HG03457 (cell line): ENCODE results near the gene CHAF1A.

Experiments
- ATAC-seq: cut with Tn5 transposase; IDR thresholded peaks from one replicate; pipeline ENCODE4 v1.9.1; 2021; ENCODE audit warnings: moderate number of reproducible peaks; ENCODE audit not compliant: unreplicated experiment

CHAF1A gene

DNA sequence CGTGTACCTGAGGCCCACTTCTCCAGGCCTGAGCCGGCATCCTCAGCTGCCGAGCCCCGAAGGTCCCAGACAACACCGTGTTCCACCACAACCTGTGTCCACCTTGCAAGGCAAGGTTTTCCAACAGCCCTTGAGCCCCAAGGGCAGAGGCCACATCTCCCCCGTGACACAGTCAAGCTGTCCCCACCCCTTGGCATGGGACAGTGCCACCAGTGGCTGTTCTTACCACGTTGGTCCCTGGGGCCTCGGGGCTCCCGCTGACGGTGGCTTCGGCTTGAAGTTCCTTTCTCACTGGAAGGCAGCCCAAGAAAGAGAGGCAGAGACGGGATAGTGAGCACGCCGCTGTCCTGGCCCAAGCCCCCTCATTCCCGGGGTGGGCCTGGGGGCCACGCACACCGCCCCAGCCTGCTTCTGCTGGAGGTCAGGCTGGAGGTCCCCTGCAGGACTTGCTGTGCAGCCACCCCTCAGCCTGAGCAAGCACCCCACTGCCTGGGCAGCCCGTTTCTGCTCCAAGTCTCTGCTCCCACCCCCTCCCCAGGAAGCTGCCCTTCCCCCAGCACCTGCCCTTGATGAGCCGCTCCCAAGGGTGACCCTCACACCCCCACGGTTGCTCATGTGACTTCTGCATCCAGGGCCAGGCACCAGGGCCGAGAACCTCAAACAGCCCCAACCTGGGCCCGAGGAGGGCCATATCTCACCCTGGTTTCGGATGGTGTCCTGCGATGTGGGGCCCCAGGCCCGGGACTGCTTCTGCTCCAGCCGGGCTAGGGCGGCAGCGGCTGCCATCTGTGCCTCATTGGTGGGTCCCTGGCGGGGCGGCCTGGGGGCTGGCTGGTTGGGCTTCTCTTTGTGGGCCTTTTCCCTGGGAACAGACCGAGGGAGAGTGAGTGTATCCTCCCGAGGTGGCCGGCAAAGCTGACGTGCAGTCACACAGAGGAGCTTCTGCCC, 51.1 kb downstream of the CHAF1A start:
- ATAC-seq = no peak

DNA sequence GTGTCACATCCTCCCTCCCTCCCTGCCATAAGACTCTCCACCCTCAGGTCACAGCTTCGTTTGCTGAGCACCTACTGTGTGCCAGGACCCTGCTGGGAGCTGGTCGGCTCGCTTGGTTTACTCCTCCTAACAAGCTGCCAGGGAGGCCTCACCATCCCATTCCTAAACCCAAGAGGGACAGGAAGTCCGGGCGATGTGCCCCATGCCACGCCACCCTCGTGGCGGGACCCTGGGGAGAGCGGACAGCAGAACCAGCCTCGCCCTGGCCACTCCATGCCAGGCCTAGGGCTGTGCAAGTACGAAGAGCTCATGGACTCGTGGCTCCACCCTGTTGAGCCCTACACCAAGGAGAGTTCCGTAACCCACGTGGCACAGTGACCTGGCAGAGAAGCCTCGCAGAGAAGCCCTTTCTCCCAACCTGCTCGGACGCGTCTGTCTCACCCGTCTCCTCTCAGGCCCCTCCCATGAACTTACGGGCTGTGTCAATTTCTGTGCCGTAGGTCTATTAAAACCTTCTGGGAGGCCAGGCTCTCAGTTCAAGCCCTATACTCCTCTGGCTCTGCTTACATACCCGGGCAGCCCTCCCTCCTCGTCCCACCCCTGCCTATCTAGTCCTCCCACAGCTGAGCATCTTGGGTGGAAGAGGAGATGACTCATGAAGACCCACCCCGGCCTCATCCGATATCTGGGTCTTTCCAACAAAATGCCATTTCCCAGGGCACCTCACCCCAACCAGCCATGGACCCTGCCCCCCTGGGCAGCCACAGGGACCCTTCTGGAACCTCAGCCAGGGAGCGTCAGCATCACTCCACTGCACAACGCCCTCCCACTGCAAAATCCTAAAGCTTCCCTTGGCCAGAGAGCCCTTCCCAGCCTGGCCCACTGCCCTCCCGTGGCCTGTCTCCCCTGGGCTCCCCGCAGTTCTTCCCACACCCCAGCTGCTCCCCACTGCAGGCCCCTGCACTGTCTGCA, 52.6 kb downstream of the CHAF1A start:
- no peak for ATAC-seq

DNA sequence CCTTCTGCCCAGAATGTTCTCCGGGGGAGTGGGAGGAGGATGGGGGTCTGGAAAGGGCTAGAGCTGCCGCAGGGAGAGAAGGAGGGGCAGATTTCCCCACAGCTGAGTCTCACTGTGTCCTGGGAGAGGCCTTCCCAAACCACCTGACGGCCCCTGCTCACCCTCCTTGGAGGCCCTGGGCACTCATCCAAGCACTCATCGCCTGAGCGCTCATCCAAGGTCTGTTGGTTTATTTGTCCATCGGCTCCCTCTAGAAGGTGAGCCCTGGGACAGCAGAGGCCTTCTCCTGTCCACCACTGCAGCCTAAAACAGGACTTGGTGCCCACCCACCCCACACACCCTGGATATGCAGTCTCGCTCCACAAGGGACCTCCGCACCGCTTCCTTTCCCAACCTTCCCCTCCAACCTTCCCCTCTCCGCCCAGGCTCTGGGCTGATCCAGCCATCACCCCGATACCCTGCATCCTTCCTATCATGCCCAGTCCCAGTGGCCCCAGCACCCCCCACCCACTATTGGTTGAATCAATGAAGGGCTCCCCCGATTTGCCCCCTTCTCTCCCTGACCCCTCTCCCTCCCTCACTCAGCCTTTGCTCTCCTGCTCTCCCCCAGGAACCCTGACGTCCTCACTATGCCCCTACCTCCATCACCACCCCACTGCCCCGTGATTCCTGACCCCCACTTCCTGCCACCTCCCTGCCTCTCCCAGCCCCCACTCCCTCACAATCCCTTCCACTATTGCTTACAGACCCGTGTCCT, 53.5 kb downstream of the CHAF1A start:
- no peak for ATAC-seq

DNA sequence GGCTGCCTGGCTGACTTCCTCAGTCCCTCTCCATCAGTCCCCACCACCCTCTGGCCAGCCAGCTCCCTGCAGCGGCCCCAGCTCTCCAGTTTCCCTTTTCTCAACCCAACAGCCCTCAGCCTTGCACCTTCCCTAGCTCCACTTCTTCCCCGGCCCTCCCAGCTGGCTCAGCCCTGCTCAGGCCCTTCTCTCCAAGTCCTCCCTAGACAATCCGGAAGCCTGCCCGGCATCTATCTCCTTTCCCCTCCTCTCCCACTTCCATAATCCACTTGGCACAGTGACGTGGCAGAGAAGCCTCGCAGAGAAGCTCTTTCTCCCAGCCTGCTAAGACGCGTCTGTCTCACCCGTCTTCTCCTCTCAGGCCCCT, 54.0 kb downstream of the CHAF1A start:
- ATAC-seq = no peak

DNA sequence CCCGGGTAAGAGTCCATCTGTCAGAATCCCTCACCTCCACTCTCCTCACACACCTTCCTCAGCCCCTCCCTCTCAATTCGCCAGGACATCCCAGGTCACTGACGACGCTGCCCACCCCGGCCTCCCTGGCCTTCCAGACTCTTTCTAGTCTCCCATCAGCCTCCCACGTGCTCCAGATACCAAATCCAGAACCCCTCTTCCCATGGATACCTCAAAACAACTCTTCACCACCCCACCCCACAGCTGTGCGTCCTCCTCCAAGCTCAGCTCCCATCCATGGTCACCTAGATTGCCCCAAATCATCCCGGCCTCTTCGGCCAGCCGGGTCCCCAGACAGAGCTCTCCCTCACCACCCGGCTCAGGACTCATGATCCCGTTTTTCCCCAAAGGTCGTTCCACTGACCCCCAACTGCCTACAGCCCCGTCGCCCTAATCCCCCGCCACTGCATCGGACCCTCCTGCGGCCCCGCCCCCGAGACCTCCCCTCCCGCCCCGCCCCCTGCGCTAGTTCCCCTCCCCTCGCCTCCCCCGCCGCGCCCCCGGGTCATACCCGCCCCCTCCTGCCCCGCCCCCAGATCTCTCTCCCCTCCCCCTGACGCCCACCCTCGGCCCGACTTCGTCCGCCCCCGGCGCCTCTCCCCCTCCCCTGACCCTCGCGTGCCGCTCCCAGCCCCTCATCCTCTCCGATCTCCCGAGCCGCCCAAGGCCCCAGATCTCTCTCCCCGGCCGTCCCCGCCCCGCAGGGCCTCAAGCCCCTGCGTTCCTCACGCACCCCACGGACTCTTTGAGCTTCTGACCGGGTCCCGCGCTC, 54.6 kb downstream of the CHAF1A start:
- peak; percentile 14 for ATAC-seq

DNA sequence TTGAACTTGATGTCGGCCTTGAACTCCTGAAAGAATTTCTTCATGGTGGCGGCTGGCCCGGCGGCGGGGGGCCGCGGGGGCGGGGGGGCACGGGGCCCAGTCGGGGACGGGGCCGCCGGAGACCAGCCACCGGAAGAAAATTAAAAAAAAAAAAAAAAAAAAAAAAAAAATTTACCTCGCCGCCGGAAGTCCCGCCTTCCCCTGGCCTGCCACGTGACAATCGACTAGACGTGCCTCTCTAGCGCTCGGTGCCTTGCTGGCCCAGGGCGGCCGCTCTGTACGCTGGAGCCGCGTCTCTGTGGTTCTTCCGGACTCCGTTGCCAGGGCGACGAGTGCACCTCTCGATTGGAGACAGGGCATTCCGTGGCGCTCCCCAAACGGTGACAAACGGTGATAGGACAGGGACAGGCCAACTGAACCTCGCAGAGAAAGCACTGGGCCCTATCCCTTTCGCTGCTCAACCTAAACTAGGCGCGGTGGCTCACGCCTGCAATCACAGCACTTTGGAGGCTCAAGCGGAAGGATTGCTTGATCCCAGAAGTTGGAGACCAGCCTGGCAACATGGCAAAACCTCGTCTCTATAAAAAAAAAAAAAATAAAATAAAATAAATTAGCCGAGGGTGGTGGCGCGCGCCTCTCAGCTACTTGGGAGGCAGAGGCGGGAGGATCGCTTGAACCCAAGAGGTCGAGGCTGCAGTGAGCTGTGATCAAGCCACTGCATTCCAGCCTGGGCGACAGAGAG, 55.4 kb downstream of the CHAF1A start, which contains the start of gene UBXN6:
UBXN6 (minus strand) TSS at position 141 of the 742 bp plus-strand sequence; CDS start at position 44, 97 bp downstream.
- ATAC-seq = peak; percentile 80

DNA sequence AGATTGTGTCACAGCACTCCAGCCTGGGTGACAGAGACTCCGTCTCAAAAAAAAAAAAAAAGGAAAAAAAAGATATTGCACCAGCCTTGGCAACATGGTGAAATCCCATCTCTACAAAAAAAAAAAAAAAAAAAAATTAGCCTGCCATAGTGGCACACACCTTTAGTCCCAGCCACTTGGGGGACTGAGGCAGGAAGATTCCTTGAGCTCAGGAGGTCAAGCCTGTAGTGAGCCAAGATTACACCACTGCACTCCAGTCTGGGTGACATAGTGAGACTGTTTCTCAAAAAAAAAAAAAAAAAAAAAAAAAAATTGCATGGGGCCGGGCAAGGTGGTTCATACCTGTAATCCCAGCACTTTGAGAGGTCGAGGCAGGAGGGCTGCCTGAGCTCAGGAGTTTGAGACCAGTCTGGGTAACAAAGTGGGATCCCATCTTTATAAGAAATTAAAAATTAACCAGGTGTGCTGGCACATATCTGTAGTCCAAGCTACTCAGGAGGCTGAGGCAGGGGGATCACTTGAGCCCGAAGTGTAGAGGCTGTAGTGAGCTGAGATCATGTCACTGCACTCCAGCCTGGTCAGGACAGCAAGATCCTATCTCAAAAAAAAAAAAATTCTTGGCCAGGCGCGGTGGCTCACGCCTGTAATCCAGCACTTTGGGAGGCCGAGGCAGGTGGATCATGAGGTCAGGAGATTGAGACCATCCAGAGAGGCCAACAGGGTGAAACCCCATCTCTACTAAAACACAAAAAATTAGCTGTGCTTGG, 62.6 kb downstream of the CHAF1A start:
- no peak for ATAC-seq

DNA sequence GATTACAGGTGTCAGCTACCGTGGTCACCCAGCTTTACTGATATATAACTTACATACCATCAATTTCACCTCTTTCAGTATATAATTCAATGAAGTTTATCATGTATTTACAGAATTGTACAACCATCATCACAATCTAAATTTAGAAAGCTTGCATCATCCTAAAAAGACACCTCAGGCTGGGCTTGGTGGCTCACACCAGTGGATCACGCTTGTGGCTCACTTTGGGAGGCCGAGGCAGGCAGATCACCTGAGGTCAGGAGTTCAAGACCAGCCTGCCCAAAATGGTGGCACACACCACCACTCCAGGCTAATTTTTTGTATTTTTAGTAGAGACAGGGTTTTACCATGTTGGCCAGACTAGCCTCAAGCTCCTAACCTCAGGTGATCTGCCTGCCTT, 65.4 kb downstream of the CHAF1A start:
- ATAC-seq = no peak

DNA sequence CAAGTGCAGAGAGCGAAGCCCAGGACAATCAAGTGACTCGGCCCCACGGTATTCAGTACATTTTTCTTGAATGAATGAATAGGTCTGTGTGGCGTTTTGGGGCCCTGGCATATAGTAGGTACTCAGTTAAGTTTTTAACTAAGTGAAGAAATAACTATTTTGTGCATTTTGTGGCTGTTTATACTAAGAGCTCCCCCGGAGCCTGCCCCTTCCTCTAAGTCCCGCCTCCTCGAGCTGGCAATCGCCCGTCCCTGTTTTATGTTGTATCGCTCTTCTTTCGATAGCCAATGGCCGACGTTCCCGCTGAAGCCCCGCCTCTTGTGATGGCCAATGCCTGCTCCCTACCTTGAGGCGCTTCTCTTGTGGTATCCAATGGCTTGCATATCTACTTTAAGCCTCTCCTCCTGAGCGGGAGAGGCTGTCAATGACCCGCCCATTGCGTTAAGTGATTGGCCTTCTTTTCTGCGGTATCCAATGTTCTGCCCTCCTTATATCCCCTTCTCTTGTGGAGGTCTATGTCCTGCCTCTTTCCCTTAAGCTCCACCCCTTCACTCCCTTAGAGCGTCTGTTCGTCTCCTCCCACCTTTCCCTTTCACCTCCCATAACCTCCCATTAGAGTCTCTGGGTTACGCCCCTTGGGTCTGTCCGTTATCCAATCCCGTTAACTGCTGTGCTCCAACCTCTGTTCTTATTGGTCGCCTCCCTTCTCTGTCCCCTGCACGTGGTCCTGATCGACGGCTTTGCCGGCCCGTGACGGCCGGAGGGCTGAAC, 69.1 kb downstream of the CHAF1A start:
- peak; percentile 69 for ATAC-seq

DNA sequence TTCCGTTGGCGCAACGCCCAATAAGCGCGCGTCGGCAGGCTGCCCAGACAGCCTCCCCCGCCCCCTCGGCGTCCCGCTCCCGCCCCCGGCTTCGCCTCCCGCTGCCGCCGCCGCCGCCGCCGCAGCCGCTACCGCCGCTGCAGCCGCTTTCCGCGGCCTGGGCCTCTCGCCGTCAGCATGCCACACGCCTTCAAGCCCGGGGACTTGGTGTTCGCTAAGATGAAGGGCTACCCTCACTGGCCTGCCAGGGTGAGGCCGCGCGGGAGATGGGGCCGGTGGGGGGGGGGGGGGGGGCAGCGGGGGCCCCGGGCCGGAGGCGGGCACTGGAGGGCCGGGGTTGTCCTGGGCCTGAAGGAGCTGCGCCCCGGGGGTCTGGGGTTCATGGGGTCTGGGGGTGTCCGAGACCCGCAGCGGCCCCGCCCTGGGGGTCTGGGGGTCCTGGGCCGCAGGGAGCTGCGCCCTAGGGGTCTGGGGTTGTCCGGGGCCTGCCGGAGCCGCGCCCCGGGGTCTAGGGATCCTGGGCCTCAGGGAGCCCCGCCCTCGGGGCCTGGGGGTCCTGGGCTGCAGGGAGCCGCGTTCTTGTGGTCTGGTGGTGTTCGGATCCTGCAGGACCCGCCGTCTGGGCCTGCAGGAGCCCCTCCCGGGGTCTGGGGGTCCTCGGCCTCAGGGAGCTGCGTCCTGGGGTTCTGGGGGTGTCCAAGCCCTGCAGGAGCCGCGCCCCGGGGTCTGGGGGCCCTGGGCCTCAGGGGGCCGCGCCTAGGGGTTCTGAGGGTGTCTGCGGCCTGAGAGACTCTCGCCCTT, 69.9 kb downstream of the CHAF1A start, which contains the start of gene HDGFL2:
HDGFL2 (plus strand) TSS at position 124 of the 801 bp plus-strand sequence; CDS start at position 178, 54 bp downstream.
- ATAC-seq = peak; percentile 8

DNA sequence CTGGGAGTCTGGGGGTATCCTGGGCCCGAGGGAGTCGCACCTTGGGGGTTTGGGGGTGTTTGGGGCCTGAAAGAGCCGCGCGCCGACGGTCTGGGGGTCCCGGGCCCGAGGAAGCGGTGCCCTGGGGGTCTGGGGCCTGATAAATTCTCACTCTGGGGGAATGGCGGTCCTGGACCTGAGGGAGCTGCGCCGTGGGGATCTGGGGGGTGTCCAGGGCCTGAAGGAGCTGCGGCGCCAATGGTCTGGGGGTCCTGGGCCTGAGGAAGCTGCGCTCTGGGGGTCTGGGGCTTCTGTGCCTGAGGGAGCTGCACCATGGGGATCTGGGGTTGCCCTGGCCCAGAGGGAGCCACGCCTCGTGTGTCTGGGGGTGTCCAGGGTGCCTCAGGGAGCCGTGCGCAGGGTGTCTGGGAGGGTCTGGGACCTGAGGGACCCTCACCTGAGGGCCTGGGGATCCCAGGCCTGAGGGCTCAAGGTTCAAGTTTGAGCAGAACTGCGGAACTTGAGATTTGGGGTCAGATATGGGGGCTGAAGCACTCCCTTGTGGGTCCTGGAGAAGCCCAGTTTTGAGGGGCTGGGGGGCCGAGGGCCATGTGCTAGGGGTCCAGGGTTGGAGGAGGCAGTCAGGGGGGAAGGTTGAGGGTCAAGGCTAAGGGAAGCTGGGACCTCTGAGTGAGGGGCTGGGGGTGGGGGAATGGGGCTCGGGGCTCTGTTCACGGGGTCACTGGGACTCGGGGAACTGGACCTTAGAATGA, 70.7 kb downstream of the CHAF1A start:
- no peak for ATAC-seq

DNA sequence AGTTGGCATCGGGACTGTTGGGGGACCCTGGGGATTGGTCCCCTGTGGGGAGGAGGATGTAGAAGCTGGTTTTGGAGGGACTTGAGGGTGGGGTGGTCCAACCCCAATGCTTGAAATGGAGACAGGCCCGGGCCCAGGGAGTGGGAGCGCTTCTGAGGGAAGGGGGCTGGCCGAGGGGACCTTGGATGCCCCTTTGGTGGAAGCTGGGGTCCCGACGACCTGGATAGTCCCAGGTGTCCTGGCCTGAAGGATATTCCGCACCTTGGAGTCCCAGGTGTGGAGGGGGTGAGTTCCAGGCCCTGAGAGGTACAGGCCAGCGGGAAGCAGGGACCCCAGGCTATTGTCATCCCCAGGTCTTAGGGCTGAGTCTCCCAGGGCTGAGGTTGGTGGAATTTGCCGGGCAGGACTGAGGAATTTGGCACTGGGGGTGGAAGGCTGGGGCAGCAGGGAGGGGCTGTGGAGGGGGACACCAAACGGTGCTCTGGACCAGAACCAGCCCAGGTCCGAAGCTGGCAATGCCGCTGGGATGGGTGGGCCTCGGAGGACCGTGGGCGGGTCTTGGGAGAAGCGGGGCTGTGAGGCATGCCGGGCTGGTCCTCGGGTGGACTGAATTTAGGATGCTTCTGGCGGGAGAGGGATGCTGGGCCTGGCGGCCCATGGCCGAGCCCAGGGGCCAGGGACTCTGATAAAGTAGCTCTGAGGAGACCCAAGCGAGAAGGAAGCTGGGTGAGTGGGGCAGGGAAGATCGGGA, 71.5 kb downstream of the CHAF1A start:
- ATAC-seq = no peak

DNA sequence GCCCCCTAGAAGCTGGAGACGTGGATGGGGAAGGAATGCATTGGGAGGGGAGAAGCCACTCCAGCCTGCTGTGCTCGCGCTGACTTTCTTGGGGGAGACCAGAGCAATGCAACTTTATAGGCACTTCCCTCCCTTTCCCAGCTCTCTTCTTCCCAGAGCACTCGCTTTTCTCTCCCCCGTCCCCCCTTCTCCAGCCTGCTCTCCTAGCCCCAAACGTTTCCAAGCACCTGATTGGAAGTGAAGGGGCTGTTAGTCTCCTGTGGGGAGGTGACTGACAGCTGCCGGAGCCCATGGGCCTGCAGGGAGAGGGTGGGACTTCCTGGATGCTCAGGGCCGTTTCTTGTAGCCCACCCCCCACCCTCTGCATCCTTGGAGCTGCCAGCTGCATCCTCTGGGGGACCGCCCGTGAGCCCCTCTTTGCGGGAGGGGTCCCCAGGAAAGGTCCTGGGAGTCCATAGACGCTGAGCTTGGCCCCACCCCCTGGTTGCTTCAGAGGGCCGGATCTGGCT, 72.1 kb downstream of the CHAF1A start:
- ATAC-seq = no peak

DNA sequence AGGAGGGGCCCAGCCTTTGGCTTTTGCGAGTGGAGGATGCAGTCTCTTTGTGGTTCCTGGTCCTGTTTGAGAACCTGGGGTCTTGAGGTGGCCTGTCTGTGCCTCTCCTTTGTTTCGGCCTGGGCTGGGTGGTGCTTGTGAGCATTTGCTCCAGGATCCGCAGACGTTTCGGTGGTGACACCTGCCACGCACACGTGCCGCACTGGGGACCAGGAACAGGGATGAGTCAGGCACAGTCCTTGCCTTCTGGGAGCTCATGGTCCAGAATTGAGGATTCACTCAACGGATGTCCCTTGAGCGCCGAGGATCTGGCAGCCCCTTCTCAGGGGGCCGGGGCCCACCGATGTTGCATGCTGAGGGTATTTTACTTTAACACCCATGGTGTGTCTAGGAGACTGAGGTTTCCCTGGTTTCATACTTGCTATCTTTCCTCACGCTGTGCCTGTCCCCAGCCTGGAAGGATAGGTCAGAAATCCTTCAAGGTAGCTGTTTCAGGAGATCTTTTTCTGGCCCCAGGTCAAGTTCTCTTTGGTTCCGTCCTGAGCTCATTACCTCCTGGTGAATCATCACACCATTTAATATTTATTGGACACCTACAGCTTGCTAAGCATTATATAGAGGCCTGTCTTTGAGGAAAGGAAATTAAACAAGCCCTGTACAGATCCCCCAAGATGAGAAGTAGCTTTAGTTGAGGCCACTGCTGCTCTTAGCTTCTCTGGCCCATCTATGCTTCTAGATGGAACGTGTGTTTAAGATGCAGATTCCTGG, 74.8 kb downstream of the CHAF1A start:
- no peak for ATAC-seq
